HEK293T (cell line): Measurements from ENCODE around the gene TTC7B.

Source experiments
- CTCF ChIA-PET: fragments of 350-600 bp; formaldehyde crosslinking; extraction: SDS; loops from one replicate; lab custom pipeline; 2021; ENCODE audit warnings: antibody characterized with exemption, inconsistent platforms; lab: Yijun Ruan, JAX
- POLR2A ChIA-PET: fragments of 350-600 bp; formaldehyde crosslinking; extraction: SDS; loops from one replicate; lab custom pipeline; 2020; ENCODE audit warnings: antibody characterized with exemption, inconsistent platforms; lab: Yijun Ruan, JAX
- DNase-seq: peaks from one replicate; pipeline ENCODE4 v3.0.0; 2012; ENCODE audit warnings: mixed read lengths; ENCODE audit errors: extremely low spot score
- ARNT ChIP-seq: fragments of 450-650 bp; IDR thresholded peaks from 2 replicates; pipeline ENCODE4 v1.6.1; 2017; ENCODE audit warnings: mild to moderate bottlenecking
- BHLHE40 ChIP-seq: fragments of 450-650 bp; IDR thresholded peaks from 2 replicates; pipeline ENCODE4 v1.6.1; 2016; ENCODE audit warnings: mild to moderate bottlenecking, moderate library complexity, borderline replicate concordance
- CTBP1 ChIP-seq: fragments of 450-650 bp; IDR thresholded peaks from 2 replicates; pipeline ENCODE4 v1.6.1; 2016; ENCODE audit warnings: borderline replicate concordance
- ELF4 ChIP-seq: fragments of 450-650 bp; IDR thresholded peaks from 2 replicates; pipeline ENCODE4 v1.6.1; 2017; ENCODE audit warnings: antibody characterized with exemption
- FOXA1 ChIP-seq: fragments of 450-650 bp; IDR thresholded peaks from 2 replicates; pipeline ENCODE4 v1.6.1; 2016; ENCODE audit warnings: mild to moderate bottlenecking
- FOXK2 ChIP-seq: fragments of 450-650 bp; IDR thresholded peaks from 2 replicates; pipeline ENCODE4 v1.6.1; 2016; ENCODE audit warnings: mild to moderate bottlenecking
- FOXM1 ChIP-seq: fragments of 450-650 bp; IDR thresholded peaks from 2 replicates; pipeline ENCODE4 v1.6.1; 2017; ENCODE audit warnings: mild to moderate bottlenecking, borderline replicate concordance
- HDGF ChIP-seq: fragments of 450-650 bp; IDR thresholded peaks from 2 replicates; pipeline ENCODE4 v1.6.1; 2017; ENCODE audit warnings: antibody characterized with exemption, borderline replicate concordance
- L3MBTL2 ChIP-seq: fragments of 450-650 bp; conservative IDR thresholded peaks from 2 replicates; pipeline ENCODE4 v1.6.1; 2016; ENCODE audit warnings: mild to moderate bottlenecking
- LEF1 ChIP-seq: fragments of 450-650 bp; IDR thresholded peaks from 2 replicates; pipeline ENCODE4 v1.6.1; 2017; ENCODE audit warnings: mild to moderate bottlenecking, borderline replicate concordance
- NFRKB ChIP-seq: fragments of 450-650 bp; IDR thresholded peaks from 2 replicates; pipeline ENCODE4 v1.6.1; 2016; ENCODE audit warnings: mild to moderate bottlenecking, moderate library complexity
- PKNOX1 ChIP-seq: fragments of 450-650 bp; IDR thresholded peaks from 2 replicates; pipeline ENCODE4 v1.6.1; 2016
- SP1 ChIP-seq: fragments of 450-650 bp; IDR thresholded peaks from 2 replicates; pipeline ENCODE4 v1.6.1; 2017
- SUZ12 ChIP-seq: fragments of 450-650 bp; IDR thresholded peaks from 2 replicates; pipeline ENCODE4 v1.6.1; 2016; ENCODE audit warnings: mild to moderate bottlenecking
- TARDBP ChIP-seq: fragments of 450-650 bp; IDR thresholded peaks from 2 replicates; pipeline ENCODE4 v1.6.1; 2016
- ZNF384 ChIP-seq: fragments of 450-650 bp; IDR thresholded peaks from 2 replicates; pipeline ENCODE4 v1.6.1; 2016

Gene TTC7B

GRCh38 chr14:90523961-90524875, 292.0 kb downstream of the TTC7B start:
- no peak for TF ChIP-seq ARNT
- no peak for TF ChIP-seq BHLHE40
- no peak for TF ChIP-seq ZNF384
- TF ChIP-seq PKNOX1, result no peak
- TF ChIP-seq CTBP1, result no peak
- no peak for TF ChIP-seq SUZ12
- no peak for TF ChIP-seq HDGF
- no peak for TF ChIP-seq SP1
- TF ChIP-seq NFRKB, result no peak
- no peak for TF ChIP-seq LEF1
- no peak for TF ChIP-seq FOXA1
- TF ChIP-seq L3MBTL2, result no peak
- TF ChIP-seq ELF4, result no peak
- no peak for TF ChIP-seq FOXK2
- POLR2A ChIA-PET, result interaction anchor here (0.5 to 1.0 kb wide), 2 partner anchors 61 to 127 kb away, joined by 3 read pairs; no protein-coding TSS in a partner anchor
- CTCF ChIA-PET, result no interaction called here
- DNase-seq, result no peak

- TF ChIP-seq ZNF384 (no peak), L3MBTL2 (no peak), ARNT (no peak), SUZ12 (no peak), HDGF (no peak), FOXA1 (no peak), LEF1 (no peak), NFRKB (no peak), PKNOX1 (no peak), FOXM1 (no peak), ELF4 (no peak), CTBP1 (no peak), SP1 (no peak), BHLHE40 (no peak), FOXK2 (no peak), TARDBP (no peak)
- no peak for DNase-seq
- CTCF ChIA-PET, result interaction anchor here (1.3 kb wide), 1 partner anchor 124 kb away, joined by 4 read pairs; no protein-coding TSS in a partner anchor
- POLR2A ChIA-PET, result interaction anchor here (1.0 kb wide), 1 partner anchor 126 kb away, joined by 3 read pairs; no protein-coding TSS in a partner anchor
These were observed 292.7 kb downstream of the TTC7B start for GRCh38 chr14:90523544-90523943.

GRCh38 chr14:90522571-90523191, 293.5 kb downstream of the TTC7B start:
- DNase-seq, result no peak
- TF ChIP-seq BHLHE40 (no peak), L3MBTL2 (no peak), ARNT (no peak), PKNOX1 (no peak), TARDBP (no peak), ZNF384 (no peak), FOXA1 (no peak), ELF4 (no peak), FOXM1 (no peak), SUZ12 (no peak), HDGF (no peak), NFRKB (no peak), FOXK2 (no peak)
- POLR2A ChIA-PET, result no interaction called here
- CTCF ChIA-PET, result interaction anchor here (1.3 kb wide), 1 partner anchor 123 kb away, joined by 4 read pairs; no protein-coding TSS in a partner anchor

- ChIA-PET CTCF (interaction anchor here (1.3 kb wide), 1 partner anchor 122 kb away, joined by 4 read pairs; no protein-coding TSS in a partner anchor), POLR2A (no interaction called here)
- no peak for DNase-seq
- TF ChIP-seq CTBP1 (no peak), BHLHE40 (no peak), L3MBTL2 (no peak), ARNT (no peak), SP1 (no peak), NFRKB (no peak), ELF4 (no peak), ZNF384 (no peak), SUZ12 (no peak)
These were observed 294.2 kb downstream of the TTC7B start for GRCh38 chr14:90521930-90522483.

GRCh38 chr14:90521084-90521929, 294.9 kb downstream of the TTC7B start:
- CTCF ChIA-PET, result no interaction called here
- TF ChIP-seq FOXM1 (no peak), HDGF (no peak), TARDBP (no peak), ELF4 (no peak), LEF1 (no peak), ARNT (no peak), PKNOX1 (no peak), BHLHE40 (no peak), SP1 (no peak), SUZ12 (no peak), L3MBTL2 (no peak), FOXA1 (no peak), CTBP1 (no peak), NFRKB (no peak), FOXK2 (no peak), ZNF384 (no peak)
- POLR2A ChIA-PET, result no interaction called here
- DNase-seq, result no peak
